ENCODE measurements around the gene GRID1.

DNA sequence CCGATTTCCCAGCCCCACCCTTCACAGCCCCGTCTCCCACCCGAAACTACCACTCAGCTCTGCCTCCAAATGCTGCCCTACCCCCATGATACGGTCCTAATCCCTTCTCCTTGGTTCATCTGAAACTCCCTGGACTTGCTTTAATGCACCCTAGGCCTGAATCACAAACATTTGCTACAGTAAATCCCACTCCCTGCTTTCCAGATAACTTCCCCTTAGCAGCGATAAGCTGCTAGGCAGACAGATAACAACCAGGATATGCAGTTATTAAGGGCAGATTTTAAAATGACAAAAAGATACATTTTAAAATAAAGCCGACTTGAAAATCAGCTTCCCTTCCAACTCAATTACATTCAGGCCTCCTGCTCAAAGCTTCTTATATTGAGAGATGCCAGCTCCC lies 514.7 kb downstream of the GRID1 start:
- no peak for TF ChIP-seq CTCF (IDR thresholded peaks at IDR 0.05)
- no peak for TF ChIP-seq POLR2A (IDR thresholded peaks at IDR 0.05)
